Upper lobe of left lung (tissue), 6 donors: ENCODE data around the gene KDF1. TPM values are rescaled to one million over a fixed set of nuclear protein-coding genes. Genes with fewer than 3 reads are reported as not detected.

Source experiments
- ATAC-seq, 2 donors: fragments of 200-7000 bp; cut with Tn5 transposase; one replicate each; pipeline ENCODE4 v1.9.1; 2022; ENCODE audit warnings: mild to moderate bottlenecking in 2 of 2, moderate library complexity in 2 of 2; ENCODE audit not compliant: low FRiP score in 2 of 2
- DNase-seq, 2 donors: peaks; one replicate each; pipeline ENCODE4 v3.0.0-alpha.2; 2019 to 2020
- H3K27ac ChIP-seq, 4 donors: fragments of 200-600 bp; sonication (generic); one replicate each; pipeline ENCODE4 v1.5.1; 2016 to 2019
- H3K27me3 ChIP-seq, 4 donors: fragments of 200-600 bp; sonication (generic); one replicate each; pipeline ENCODE4 v1.5.1; 2017 to 2019
- H3K36me3 ChIP-seq, 4 donors: fragments of 200-600 bp; sonication (generic); one replicate each; pipeline ENCODE4 v1.5.1; 2016 to 2019
- H3K4me1 ChIP-seq, 4 donors: fragments of 200-600 bp; sonication (generic); one replicate each; pipeline ENCODE4 v1.5.1; 2018 to 2019
- H3K4me3 ChIP-seq, 4 donors: fragments of 200-600 bp; sonication (generic); one replicate each; pipeline ENCODE4 v1.5.1; 2017 to 2019; ENCODE audit warnings: mild to moderate bottlenecking in 2 of 4, moderate library complexity in 1 of 4
- H3K9me3 ChIP-seq, 4 donors: fragments of 200-600 bp; sonication (generic); one replicate each; pipeline ENCODE4 v1.5.1; 2018 to 2019
- EP300 ChIP-seq, 4 donors: sonication (generic); formaldehyde crosslinking; IDR thresholded peaks; one replicate each; pipeline ENCODE4 v1.5.1; 2017; ENCODE audit warnings: antibody characterized with exemption in 4 of 4, control low read depth in 2 of 4
- POLR2A ChIP-seq, 4 donors: fragments of 450-650 bp; IDR thresholded peaks; one replicate each; pipeline ENCODE4 v1.5.1; 2016 to 2017; ENCODE audit warnings: antibody characterized with exemption in 4 of 4, mild to moderate bottlenecking in 2 of 4
- POLR2AphosphoS5 ChIP-seq, 2 donors: sonication (generic); formaldehyde crosslinking; IDR thresholded peaks; one replicate each; pipeline ENCODE4 v1.5.1; 2017; ENCODE audit warnings: antibody characterized with exemption in 2 of 2
- WGBS, 2 donors: methylation state at CpG; one replicate each; pipeline ENCODE4 v1.1.5; 2017 to 2018; 5-methylcytosine and 5-hydroxymethylcytosine counted together
- total RNA-seq, 6 donors: library from RNA; depleted of rRNA in 4 of 6; stranded (reverse); fragments of >200 nt in 4 of 6; gene quantifications; one replicate each; pipeline versions ENCODE4 v1.1.0 to v1.2.1, GENCODE V29; 2016 to 2021
- TF ChIP-seq, protein P1 (sequence below), 6 experiments: fragments of 450-650 bp in 4 of 6; fragments of 200-600 bp in 2 of 6; sonication (generic) in 2 of 6; IDR thresholded peaks; one replicate each; pipeline ENCODE4 v1.5.1; 2016 to 2019; ENCODE audit warnings: antibody characterized with exemption in 6 of 6
- donor health status: DM: no; HTN: no; CAD: no; lungs with moderate emphysema.
- donor health status: DM: no; HTN: yes; CAD: no; lungs with severe emphysema.

Gene KDF1
- total RNA-seq, 6 donors from 2014 or later, result 7.7 to 23.3 (median 11.8) TPM

DNA sequence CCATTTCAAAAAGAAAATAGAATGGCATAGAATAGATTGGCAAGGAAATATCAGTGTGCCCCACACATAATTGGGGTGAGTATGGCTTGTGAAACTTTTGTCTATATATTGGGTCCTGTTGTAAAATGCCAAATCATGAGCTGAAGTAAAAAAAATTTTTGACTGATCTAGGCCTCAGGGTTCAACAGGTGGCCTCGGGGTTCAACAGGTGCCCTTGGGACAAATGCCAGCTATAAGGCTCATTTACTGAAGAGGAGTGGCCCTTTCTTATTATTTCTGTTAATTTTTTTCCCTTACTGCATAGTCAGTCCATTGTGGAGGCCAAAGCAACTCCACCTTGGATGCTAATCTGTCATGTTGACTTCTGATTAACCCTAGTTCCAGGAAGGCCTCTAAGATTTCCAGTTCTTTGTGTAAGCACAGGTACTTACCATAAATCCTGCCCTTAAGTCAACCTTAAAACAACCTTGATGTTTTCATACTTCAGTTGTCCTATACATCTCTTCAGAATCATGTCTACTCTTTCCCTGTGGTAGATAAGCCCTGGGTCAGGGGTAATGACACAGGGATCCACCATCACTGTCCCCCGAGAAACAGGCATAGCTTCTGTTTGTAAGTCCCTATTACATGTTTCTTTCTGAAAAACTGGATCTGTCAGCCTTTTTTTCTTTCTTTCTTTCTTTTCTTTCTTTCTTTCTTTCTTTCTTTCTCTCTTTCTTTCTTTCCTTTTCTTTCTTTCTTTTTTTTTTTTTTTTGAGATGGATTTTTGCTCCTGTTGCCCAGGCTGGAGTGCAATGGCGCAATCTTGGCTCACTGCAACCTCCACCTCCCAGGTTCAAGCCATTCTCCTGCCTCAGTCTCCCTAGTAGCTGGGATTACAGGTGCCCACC, 16.6 kb upstream of the KDF1 start:
- 87 to 93% methylated on average over 3 of the region's 3 CpGs for WGBS, 2 donors
- Histone ChIP-seq H3K9me3 (no peaks in the 10 kb centered on the region), H3K27ac (no peak overlapping the region), H3K27me3 (no peaks in the 10 kb centered on the region), H3K4me1 (no peaks in the 10 kb centered on the region), H3K36me3 (no peaks in the 10 kb centered on the region), H3K4me3 (no peak overlapping the region)
- ATAC-seq, result no peak
- DNase-seq, result no peak
- no peak for TF ChIP-seq EP300 (IDR thresholded peaks at IDR 0.05)
- TF ChIP-seq, protein P1, sequence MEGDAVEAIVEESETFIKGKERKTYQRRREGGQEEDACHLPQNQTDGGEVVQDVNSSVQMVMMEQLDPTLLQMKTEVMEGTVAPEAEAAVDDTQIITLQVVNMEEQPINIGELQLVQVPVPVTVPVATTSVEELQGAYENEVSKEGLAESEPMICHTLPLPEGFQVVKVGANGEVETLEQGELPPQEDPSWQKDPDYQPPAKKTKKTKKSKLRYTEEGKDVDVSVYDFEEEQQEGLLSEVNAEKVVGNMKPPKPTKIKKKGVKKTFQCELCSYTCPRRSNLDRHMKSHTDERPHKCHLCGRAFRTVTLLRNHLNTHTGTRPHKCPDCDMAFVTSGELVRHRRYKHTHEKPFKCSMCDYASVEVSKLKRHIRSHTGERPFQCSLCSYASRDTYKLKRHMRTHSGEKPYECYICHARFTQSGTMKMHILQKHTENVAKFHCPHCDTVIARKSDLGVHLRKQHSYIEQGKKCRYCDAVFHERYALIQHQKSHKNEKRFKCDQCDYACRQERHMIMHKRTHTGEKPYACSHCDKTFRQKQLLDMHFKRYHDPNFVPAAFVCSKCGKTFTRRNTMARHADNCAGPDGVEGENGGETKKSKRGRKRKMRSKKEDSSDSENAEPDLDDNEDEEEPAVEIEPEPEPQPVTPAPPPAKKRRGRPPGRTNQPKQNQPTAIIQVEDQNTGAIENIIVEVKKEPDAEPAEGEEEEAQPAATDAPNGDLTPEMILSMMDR (IDR thresholded peaks at IDR 0.05), result no peak
- no peak for TF ChIP-seq POLR2A (IDR thresholded peaks at IDR 0.05)
- no peak for TF ChIP-seq POLR2AphosphoS5 (IDR thresholded peaks at IDR 0.05)

DNA sequence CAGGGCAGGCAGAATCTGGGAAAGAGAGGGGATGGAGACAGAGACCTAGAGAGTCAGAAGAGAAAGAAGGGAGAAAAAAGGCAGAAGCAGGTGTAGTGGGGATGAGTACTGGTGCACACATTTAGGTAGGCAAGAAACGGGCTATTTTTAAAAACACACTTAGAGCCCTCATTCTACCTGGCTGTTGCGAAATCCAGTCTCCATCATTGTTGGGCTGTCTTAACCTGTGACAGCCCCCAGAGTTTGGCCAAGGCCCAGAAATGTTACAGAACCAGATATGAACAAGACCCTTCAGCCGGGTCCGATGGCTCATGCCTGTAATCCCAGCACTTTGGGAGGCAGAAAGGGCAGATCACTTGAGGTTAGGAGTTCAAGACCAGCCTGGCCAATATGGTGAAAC, 12.6 kb upstream of the KDF1 start:
- H3K27ac ChIP-seq, result no peak overlapping the region
- ATAC-seq, result no peak
- H3K4me3 ChIP-seq, result no peak overlapping the region
- H3K27me3 ChIP-seq, result no peaks in the 10 kb centered on the region
- TF ChIP-seq POLR2AphosphoS5 (IDR thresholded peaks at IDR 0.05) (no peak), POLR2A (IDR thresholded peaks at IDR 0.05) (no peak), EP300 (IDR thresholded peaks at IDR 0.05) (no peak)
- TF ChIP-seq, protein P1 (IDR thresholded peaks at IDR 0.05), result no peak
- H3K36me3 ChIP-seq, result no peaks in the 10 kb centered on the region
- no peaks in the 10 kb centered on the region for H3K4me1 ChIP-seq
- DNase-seq, result no peak
- WGBS, 2 donors, result 77 to 81% methylated on average over 4 of the region's 4 CpGs
- no peaks in the 10 kb centered on the region for H3K9me3 ChIP-seq

DNA sequence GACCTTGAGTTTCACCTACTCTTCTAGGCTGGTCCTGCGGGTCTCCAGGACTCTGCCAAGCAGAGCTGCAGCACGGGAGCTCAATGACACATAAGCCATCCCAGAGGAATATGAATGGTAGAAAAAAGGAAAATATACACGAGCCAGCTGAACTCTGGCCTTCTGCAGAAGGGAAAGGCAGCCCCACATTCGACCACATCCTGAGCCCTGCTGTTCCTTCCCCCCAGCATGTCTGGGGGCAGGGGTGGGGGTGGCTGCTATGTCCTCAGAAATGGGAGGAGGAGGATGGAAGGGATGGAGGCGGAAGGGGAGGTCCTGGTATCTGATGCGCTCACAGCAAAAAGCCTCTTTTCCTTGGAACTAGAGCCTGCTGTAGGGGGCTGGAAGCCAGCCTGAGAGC, 12.1 kb upstream of the KDF1 start:
- ATAC-seq, result no peak
- WGBS, 2 donors, result 43 to 46% methylated on average over 6 of the region's 6 CpGs
- no peaks in the 10 kb centered on the region for H3K27me3 ChIP-seq

DNA sequence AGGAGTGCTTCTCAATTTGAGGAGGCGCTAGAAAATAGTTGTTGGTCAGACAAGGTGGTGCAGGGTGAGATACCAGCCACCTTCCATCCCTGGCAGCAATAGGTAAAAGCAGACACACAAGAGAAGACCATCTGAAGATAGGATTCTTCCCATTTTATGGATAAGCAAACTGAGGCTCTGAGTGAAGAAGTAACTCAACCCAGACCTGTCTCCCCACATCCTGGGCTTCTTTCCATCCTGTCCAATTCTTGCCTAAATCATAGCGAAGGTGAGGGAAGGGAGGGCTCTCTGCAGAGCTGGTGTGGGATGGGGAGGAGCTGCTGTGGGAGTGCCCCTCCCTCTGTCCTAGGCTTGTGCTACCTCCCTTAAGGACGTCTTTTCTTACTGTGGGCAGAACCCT, 11.3 kb upstream of the KDF1 start:
- H3K36me3 ChIP-seq, result no peaks in the 10 kb centered on the region
- no peak for TF ChIP-seq EP300 (IDR thresholded peaks at IDR 0.05)
- TF ChIP-seq, protein P1 (IDR thresholded peaks at IDR 0.05), result no peak
- 82 to 100% methylated on average over 2 to 3 of the region's 3 CpGs for WGBS, 2 donors
- H3K9me3 ChIP-seq, result no peaks in the 10 kb centered on the region
- no peaks in the 10 kb centered on the region for H3K4me1 ChIP-seq
- no peak overlapping the region for H3K4me3 ChIP-seq
- no peaks in the 10 kb centered on the region for H3K27me3 ChIP-seq
- H3K27ac ChIP-seq, result no peak overlapping the region
- ATAC-seq (no peak), DNase-seq (no peak)

More for the DNA sequence above, 12.1 kb upstream of the KDF1 start:
- H3K9me3 ChIP-seq, result no peaks in the 10 kb centered on the region
- TF ChIP-seq POLR2A (IDR thresholded peaks at IDR 0.05) (no peak), EP300 (IDR thresholded peaks at IDR 0.05) (no peak), POLR2AphosphoS5 (IDR thresholded peaks at IDR 0.05) (no peak)
- TF ChIP-seq, protein P1 (IDR thresholded peaks at IDR 0.05), result no peak
- H3K4me3 ChIP-seq, result no peak overlapping the region
- no peaks in the 10 kb centered on the region for H3K4me1 ChIP-seq
- H3K27ac ChIP-seq, result no peak overlapping the region
- no peak for DNase-seq
- no peaks in the 10 kb centered on the region for H3K36me3 ChIP-seq

DNA sequence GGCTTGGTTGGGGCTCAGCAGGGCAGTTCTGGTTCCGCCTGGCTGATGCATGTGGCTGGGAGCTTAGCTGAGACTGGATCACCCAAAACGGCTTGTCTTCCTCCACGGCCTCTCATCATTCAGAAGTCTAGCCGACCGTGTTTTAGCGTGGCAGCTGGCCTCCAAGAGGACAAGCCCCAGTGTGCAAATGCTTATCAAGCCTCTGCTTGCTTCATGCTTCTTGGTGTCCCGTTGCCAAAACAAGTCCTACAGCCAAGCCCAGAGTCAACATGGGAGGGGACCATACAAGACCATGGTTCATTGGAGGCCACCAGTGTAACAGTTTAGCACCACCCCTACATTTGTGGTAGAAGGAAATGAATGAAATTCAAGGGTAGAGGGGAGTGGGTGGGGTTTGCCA, 10.5 kb upstream of the KDF1 start:
- ATAC-seq, result no peak
- H3K27me3 ChIP-seq, result no peaks in the 10 kb centered on the region
- H3K36me3 ChIP-seq, result no peaks in the 10 kb centered on the region
- H3K4me3 ChIP-seq, result no peak overlapping the region
- whole genome bisulfite sequencing, 2 donors, result 65 to 66% methylated on average over 2 to 7 of the region's 7 CpGs
- H3K4me1 ChIP-seq, result no peaks in the 10 kb centered on the region
- DNase-seq, result no peak
- H3K9me3 ChIP-seq, result no peaks in the 10 kb centered on the region
- H3K27ac ChIP-seq, result no peak overlapping the region
- no peak for TF ChIP-seq POLR2AphosphoS5 (IDR thresholded peaks at IDR 0.05)
- TF ChIP-seq, protein P1 (IDR thresholded peaks at IDR 0.05), result no peak
- no peak for TF ChIP-seq EP300 (IDR thresholded peaks at IDR 0.05)
- TF ChIP-seq POLR2A (IDR thresholded peaks at IDR 0.05), result no peak
